HG03175 (cell line): ENCODE data around the gene KDM5C.

Experiments used
- ATAC-seq: cut with Tn5 transposase; IDR thresholded peaks from one replicate; pipeline ENCODE4 v1.9.1; 2021; ENCODE audit warnings: mild to moderate bottlenecking, moderate library complexity; ENCODE audit not compliant: unreplicated experiment

The KDM5C gene

GRCh38 chrX:53224860-53225797 lies at the start of gene KDM5C:
Gene KDM5C, minus strand, starts transcription at chrX:53225207. Its CDS starts 318 bp downstream, at chrX:53224889.
- ATAC-seq, result peak; percentile 76

- ATAC-seq, result no peak
Observed at GRCh38 chrX:53272808-53273337, 47.9 kb upstream of the KDM5C start.

GRCh38 chrX:53269536-53270107 lies 44.6 kb upstream of the KDM5C start:
- no peak for ATAC-seq

GRCh38 chrX:53268173-53268572 lies 43.2 kb upstream of the KDM5C start:
- ATAC-seq, result no peak

GRCh38 chrX:53266914-53267313 lies 41.9 kb upstream of the KDM5C start:
- ATAC-seq, result no peak

GRCh38 chrX:53265771-53266574 lies 41.0 kb upstream of the KDM5C start:
- no peak for ATAC-seq

- ATAC-seq, result no peak
Observed at GRCh38 chrX:53263597-53264094, 38.6 kb upstream of the KDM5C start.

- ATAC-seq, result no peak
Observed at GRCh38 chrX:53262918-53263394, 37.9 kb upstream of the KDM5C start.

- ATAC-seq, result no peak
Observed at GRCh38 chrX:53262189-53262917, 37.3 kb upstream of the KDM5C start.

- no peak for ATAC-seq
Observed at GRCh38 chrX:53261355-53261972, 36.5 kb upstream of the KDM5C start.

- ATAC-seq, result no peak
Observed at GRCh38 chrX:53260836-53261235, 35.8 kb upstream of the KDM5C start.

GRCh38 chrX:53257670-53258423 lies 32.8 kb upstream of the KDM5C start:
- no peak for ATAC-seq

GRCh38 chrX:53257166-53257565 lies 32.2 kb upstream of the KDM5C start:
- no peak for ATAC-seq

- no peak for ATAC-seq
Observed at GRCh38 chrX:53256446-53257041, 31.5 kb upstream of the KDM5C start.

- ATAC-seq, result no peak
Observed at GRCh38 chrX:53255738-53256191, 30.8 kb upstream of the KDM5C start.

GRCh38 chrX:53254570-53255461 lies 29.8 kb upstream of the KDM5C start:
- no peak for ATAC-seq

- ATAC-seq, result no peak
Observed at GRCh38 chrX:53253293-53254020, 28.4 kb upstream of the KDM5C start.
